Measurements from ENCODE around the gene ANKIB1.

Gene ANKIB1

DNA sequence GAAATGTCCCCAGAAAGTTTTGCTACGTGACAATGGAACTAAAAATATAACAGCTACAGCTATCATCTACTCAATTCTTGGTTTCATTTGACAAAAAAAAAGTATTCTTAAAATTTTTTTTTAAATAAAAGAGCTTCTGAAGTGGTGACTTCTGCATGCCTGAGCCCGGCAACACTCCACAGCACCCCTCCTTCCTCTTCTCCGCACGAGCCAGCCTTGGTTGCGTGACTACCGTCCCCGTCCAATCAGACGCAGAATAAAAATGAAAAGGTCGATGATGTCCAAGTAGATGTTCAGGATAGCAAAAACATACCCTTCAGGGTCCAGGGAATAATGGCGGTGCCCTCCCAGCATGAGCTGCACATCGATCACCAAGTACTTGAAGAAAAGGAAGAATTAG lies 167.0 kb downstream of the ANKIB1 start:
- Histone ChIP-seq H3K4me3 (ENCODE audit: low read length) (no peak overlapping the region), H3K9ac (ENCODE audit: low read depth, low read length) (no peak overlapping the region), H3K27me3 (ENCODE audit: control insufficient read depth, insufficient read depth, low read length) (peaks cover 15% of the 10 kb centered on the region), H3K9me3 (replicated peaks; ENCODE audit: low read length) (no peaks in the 10 kb centered on the region), H3K4me2 (ENCODE audit: low read length) (no peak overlapping the region), H3K4me1 (ENCODE audit: control insufficient read depth, insufficient read depth, low read length) (no peaks in the 10 kb centered on the region), H3K36me3 (ENCODE audit: insufficient read depth, low read length) (no peaks in the 10 kb centered on the region)

DNA sequence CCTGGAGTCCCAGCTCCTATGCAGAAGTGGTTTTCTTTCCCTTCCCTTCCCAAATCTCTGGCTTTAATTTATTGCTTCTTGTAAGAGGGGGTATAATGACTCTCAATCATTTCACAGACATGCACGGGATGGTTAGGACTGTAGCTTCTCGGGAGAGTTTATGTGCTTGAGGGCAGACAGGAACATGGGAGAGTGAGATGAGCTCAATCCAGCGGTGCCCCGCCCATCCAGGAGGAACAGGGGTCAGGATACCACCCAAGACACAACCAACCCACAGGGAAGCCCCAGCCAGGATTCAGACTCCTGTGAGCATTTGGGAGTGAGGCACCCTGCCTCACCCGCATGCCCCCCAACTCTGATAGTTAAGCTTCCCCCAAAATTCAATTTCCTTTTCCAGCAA lies 167.8 kb downstream of the ANKIB1 start:
- H3K36me3 ChIP-seq (ENCODE audit: insufficient read depth, low read length): no peaks in the 10 kb centered on the region
- H3K9ac ChIP-seq (ENCODE audit: low read depth, low read length): no peak overlapping the region
- no peaks in the 10 kb centered on the region for H3K9me3 ChIP-seq (replicated peaks; ENCODE audit: low read length)
- no peaks in the 10 kb centered on the region for H3K4me1 ChIP-seq (ENCODE audit: control insufficient read depth, insufficient read depth, low read length)
- H3K4me3 ChIP-seq (ENCODE audit: low read length): no peak overlapping the region
- no peak overlapping the region for H3K4me2 ChIP-seq (ENCODE audit: low read length)
- H3K27me3 ChIP-seq (ENCODE audit: control insufficient read depth, insufficient read depth, low read length): peaks cover 15% of the 10 kb centered on the region

DNA sequence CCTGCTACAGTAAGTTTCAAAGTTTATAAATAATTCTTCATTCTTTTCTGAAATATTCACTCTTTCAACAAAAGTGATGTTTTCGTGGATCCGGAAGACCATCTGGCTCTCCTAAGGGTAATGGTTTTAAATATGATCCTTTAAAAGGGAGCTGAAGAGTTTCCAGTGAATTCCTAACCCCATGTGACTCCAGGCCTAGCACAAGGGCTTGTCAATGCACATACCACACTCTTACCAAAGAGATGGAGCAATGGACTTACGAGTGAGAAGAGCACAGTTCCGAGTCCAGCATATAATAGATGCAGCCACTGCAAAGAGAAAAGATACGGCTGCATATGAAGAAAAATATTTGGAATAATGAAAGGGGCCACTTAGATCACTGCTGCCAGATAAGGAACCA lies 169.5 kb downstream of the ANKIB1 start:
- Histone ChIP-seq H3K4me2 (ENCODE audit: low read length) (no peak overlapping the region), H3K36me3 (ENCODE audit: insufficient read depth, low read length) (no peaks in the 10 kb centered on the region), H3K9ac (ENCODE audit: low read depth, low read length) (no peak overlapping the region), H3K4me3 (ENCODE audit: low read length) (no peak overlapping the region), H3K9me3 (replicated peaks; ENCODE audit: low read length) (no peaks in the 10 kb centered on the region), H3K4me1 (ENCODE audit: control insufficient read depth, insufficient read depth, low read length) (no peaks in the 10 kb centered on the region), H3K27me3 (ENCODE audit: control insufficient read depth, insufficient read depth, low read length) (peaks cover 15% of the 10 kb centered on the region)

DNA sequence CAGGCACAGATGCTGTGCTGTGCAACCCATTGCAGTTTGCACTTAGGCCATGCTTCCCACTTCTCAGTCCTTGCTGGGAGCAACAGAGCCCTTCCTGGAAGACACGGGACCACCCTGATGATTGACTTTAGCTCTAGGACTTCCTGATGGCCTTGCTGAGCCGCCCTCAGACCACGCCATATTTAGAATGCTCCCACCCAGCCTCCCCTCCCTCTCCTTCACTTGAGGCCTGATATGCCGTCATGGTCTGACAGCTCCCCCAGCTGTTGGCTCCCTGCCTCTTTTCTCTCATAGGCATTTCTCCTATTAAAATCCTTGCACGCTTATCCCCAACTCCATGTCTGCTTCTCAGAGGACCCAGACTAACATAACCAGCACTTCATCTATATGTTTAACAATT lies 172.1 kb downstream of the ANKIB1 start:
- H3K9ac ChIP-seq (ENCODE audit: low read depth, low read length): no peak overlapping the region
- H3K4me2 ChIP-seq (ENCODE audit: low read length): no peak overlapping the region
- no peaks in the 10 kb centered on the region for H3K36me3 ChIP-seq (ENCODE audit: insufficient read depth, low read length)
- peaks cover 15% of the 10 kb centered on the region for H3K27me3 ChIP-seq (ENCODE audit: control insufficient read depth, insufficient read depth, low read length)
- H3K9me3 ChIP-seq (replicated peaks; ENCODE audit: low read length): no peaks in the 10 kb centered on the region
- H3K4me3 ChIP-seq (ENCODE audit: low read length): no peak overlapping the region
- no peaks in the 10 kb centered on the region for H3K4me1 ChIP-seq (ENCODE audit: control insufficient read depth, insufficient read depth, low read length)

DNA sequence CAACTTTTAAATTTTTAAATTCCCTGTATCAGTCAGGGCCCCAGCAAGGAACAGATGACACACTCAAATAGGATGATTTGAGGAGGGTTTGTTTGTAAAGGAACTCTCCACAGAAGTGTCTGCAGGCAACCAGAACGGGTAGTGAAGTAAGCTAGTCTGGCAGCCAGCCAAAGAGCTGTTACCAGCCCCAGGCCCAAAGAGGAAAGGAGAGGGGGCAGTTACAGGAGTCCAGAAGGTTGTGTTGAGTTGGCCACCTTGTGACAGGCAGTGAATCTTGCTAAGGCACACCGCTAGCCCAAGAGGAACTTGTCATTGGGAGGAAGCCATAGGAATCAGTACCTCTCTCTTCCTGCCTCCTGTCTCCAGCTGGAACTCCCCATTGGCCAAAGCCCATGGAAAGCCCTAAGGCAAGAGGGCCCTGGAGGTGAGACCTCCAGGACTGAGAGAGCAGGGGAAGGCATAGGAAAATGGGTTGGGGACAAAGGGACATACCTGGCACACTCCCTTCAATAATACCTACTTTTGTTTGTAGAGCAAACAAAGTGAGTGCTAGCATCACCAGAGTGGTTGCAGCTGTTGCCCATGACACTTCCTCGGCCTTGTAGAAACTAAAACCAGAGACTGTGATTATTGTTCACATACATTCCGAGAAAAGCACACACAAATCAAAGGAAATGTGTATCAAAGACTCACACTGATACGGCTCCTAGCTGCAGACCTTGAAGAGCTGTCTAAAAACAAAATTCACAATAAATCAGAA lies 176.1 kb downstream of the ANKIB1 start:
- Histone ChIP-seq H3K4me3 (ENCODE audit: low read length) (no peak overlapping the region), H3K4me1 (ENCODE audit: control insufficient read depth, insufficient read depth, low read length) (no peaks in the 10 kb centered on the region), H3K27me3 (ENCODE audit: control insufficient read depth, insufficient read depth, low read length) (peaks cover 5% of the 10 kb centered on the region), H3K4me2 (ENCODE audit: low read length) (no peak overlapping the region), H3K36me3 (ENCODE audit: insufficient read depth, low read length) (no peaks in the 10 kb centered on the region), H3K9me3 (replicated peaks; ENCODE audit: low read length) (no peaks in the 10 kb centered on the region), H3K9ac (ENCODE audit: low read depth, low read length) (no peak overlapping the region)

DNA sequence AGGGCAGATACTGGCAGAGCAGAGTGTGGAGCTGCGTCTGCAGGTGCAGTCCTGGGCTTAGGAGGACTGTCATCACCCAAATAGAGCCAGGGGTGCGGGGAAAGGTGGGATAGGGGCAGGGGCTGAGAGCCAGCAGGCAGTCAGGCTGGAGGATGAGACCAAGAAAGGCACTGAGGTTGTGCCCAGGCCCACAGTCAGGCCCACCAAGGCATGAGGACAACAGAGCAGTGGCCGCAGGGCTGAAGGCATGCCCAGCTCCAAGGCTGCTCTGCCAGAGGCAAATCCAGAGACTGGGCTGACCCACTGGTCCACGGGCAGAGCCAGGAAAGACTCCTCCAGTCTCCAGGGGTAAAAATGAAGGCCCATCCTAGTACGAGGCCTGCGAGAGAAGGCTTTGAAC lies 177.2 kb downstream of the ANKIB1 start:
- Histone ChIP-seq H3K4me3 (ENCODE audit: low read length) (no peak overlapping the region), H3K9ac (ENCODE audit: low read depth, low read length) (no peak overlapping the region), H3K36me3 (ENCODE audit: insufficient read depth, low read length) (no peaks in the 10 kb centered on the region), H3K4me2 (ENCODE audit: low read length) (no peak overlapping the region), H3K4me1 (ENCODE audit: control insufficient read depth, insufficient read depth, low read length) (no peaks in the 10 kb centered on the region), H3K27me3 (ENCODE audit: control insufficient read depth, insufficient read depth, low read length) (peaks cover 5% of the 10 kb centered on the region), H3K9me3 (replicated peaks; ENCODE audit: low read length) (no peaks in the 10 kb centered on the region)

DNA sequence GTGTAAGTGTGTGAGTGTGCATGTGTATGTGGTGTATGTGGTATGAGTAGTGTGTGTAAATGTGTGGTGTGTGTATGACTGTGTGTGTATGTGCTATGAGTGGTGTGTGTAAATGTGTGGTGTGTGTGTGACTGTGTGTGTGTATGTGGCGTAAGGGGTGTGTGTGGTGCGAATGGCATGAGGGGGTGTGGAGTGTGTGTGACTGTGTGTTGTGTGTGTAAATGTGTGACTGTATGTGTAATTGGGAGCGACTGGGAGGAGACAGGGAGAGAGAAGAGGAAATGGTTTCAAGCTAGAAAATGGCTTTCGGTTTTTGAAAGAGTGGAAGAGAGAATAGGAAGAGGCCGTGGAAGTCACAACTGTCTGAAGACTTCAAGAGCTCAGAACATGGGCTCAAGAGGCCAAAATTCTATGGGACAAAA lies 177.9 kb downstream of the ANKIB1 start:
- Histone ChIP-seq H3K4me3 (ENCODE audit: low read length) (no peak overlapping the region), H3K9me3 (replicated peaks; ENCODE audit: low read length) (no peaks in the 10 kb centered on the region), H3K27me3 (ENCODE audit: control insufficient read depth, insufficient read depth, low read length) (peaks cover 5% of the 10 kb centered on the region), H3K4me2 (ENCODE audit: low read length) (peak overlapping the region; percentile 98), H3K9ac (ENCODE audit: low read depth, low read length) (no peak overlapping the region), H3K36me3 (ENCODE audit: insufficient read depth, low read length) (no peaks in the 10 kb centered on the region), H3K4me1 (ENCODE audit: control insufficient read depth, insufficient read depth, low read length) (no peaks in the 10 kb centered on the region)

DNA sequence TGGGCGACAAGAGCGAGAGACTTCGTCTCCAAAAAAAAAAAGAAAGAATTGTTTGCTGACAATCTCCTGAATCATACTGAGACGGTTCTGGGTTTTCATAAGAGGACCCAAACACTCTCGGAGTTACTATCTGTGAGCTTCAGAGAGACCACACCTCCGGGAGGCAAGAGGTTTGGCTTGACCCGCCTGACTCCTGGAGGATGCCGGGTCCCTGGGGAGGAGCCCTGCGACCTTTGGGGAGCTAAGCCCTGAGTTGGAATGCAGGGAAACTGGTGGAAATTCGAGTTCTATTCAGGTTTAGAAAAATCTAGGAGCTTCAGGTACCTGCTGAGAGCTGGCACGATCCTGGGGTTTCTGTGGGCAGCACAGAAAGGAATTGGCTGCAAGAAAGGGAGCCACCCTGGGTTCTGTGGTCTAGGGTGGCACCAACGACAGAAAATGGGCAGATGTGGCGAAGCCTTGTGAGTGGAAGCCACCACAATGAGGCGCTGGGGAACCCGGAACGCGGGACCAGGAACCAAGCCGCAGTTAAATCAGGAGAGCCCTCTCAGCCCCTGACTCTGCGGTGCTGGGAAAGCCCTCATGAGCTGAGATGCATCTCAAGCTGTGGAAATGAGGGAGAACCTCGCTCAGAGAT lies 179.7 kb downstream of the ANKIB1 start:
- Histone ChIP-seq H3K9me3 (replicated peaks; ENCODE audit: low read length) (no peaks in the 10 kb centered on the region), H3K36me3 (ENCODE audit: insufficient read depth, low read length) (no peaks in the 10 kb centered on the region), H3K4me1 (ENCODE audit: control insufficient read depth, insufficient read depth, low read length) (no peaks in the 10 kb centered on the region), H3K27me3 (ENCODE audit: control insufficient read depth, insufficient read depth, low read length) (peaks cover 5% of the 10 kb centered on the region), H3K9ac (ENCODE audit: low read depth, low read length) (no peak overlapping the region), H3K4me2 (ENCODE audit: low read length) (no peak overlapping the region), H3K4me3 (ENCODE audit: low read length) (no peak overlapping the region)

DNA sequence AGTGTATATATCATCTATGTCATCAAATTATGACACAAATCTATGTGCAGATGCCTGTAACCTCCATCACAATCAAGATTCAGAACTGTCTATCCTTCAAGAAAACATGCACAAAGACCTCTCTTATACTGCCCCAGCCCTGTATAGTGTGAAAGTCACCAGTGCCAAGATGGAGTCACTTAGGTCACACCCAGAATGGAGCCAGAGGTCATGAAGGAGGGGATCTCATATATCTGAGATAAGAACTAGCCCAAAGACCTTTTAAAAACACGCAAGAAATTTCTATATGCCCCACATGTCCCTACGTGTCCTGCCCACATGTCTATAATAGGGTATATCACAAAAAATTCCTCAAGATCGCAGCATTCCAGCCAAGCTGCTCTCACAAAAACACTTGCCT lies 181.4 kb downstream of the ANKIB1 start:
- Histone ChIP-seq H3K4me3 (ENCODE audit: low read length) (no peak overlapping the region), H3K36me3 (ENCODE audit: insufficient read depth, low read length) (no peaks in the 10 kb centered on the region), H3K9me3 (replicated peaks; ENCODE audit: low read length) (no peaks in the 10 kb centered on the region), H3K4me1 (ENCODE audit: control insufficient read depth, insufficient read depth, low read length) (no peaks in the 10 kb centered on the region), H3K9ac (ENCODE audit: low read depth, low read length) (no peak overlapping the region), H3K27me3 (ENCODE audit: control insufficient read depth, insufficient read depth, low read length) (peaks cover 5% of the 10 kb centered on the region), H3K4me2 (ENCODE audit: low read length) (no peak overlapping the region)

DNA sequence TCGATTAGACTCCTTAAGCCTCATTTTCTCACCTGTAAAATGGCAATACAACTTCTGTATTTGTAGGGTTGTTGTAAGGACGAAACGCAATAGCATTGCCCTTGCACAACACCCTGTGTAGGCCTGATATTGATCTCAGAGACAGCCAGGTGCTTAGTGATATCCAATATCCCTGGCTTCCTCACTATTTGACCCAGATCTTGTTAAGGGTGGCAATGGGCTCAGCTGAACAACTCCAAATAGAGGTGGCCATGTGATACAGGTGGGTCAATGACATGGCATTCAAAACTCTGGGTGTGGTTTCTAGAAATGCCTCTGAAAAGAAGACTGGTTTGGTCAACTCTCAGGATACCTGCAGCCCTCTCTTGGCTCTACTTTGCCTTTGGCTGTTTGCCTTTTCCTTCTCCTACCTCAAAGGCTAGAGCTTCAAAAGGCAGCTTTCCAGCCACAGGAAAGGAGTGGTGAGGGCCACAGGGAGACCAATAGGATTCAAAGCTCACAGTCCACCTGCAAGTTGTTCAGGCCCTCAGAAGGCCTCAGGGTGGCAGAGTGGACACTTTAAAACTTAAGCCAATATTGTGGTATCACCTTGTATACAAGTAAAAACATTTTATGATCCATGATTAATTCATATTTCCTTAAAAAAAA lies 186.6 kb downstream of the ANKIB1 start:
- Histone ChIP-seq H3K27me3 (ENCODE audit: control insufficient read depth, insufficient read depth, low read length) (peaks cover 7% of the 10 kb centered on the region), H3K9me3 (replicated peaks; ENCODE audit: low read length) (no peaks in the 10 kb centered on the region), H3K4me2 (ENCODE audit: low read length) (no peak overlapping the region), H3K9ac (ENCODE audit: low read depth, low read length) (no peak overlapping the region), H3K4me3 (ENCODE audit: low read length) (no peak overlapping the region), H3K36me3 (ENCODE audit: insufficient read depth, low read length) (no peaks in the 10 kb centered on the region), H3K4me1 (ENCODE audit: control insufficient read depth, insufficient read depth, low read length) (no peaks in the 10 kb centered on the region)

DNA sequence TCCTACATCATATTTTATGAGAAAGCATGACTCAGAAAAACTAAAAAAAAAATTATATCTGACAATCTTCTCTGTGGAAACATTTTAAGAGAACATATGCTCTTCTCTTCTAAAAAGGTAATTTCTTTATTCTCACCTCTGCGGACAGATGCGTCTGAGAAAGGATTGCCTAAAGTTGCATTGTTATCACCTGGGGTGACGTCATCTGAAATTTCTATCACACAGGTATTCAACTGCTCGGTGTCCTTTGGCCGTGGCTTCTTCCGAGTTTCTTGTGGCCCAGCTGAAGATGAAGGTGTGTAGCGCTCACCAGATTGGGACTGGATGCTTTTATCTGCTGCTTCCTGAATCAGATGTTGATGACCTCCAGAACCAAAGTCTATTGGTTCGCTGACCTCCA lies 187.2 kb downstream of the ANKIB1 start:
- Histone ChIP-seq H3K9me3 (replicated peaks; ENCODE audit: low read length) (no peaks in the 10 kb centered on the region), H3K4me2 (ENCODE audit: low read length) (no peak overlapping the region), H3K4me3 (ENCODE audit: low read length) (no peak overlapping the region), H3K9ac (ENCODE audit: low read depth, low read length) (no peak overlapping the region), H3K27me3 (ENCODE audit: control insufficient read depth, insufficient read depth, low read length) (peaks cover 8% of the 10 kb centered on the region), H3K36me3 (ENCODE audit: insufficient read depth, low read length) (no peaks in the 10 kb centered on the region), H3K4me1 (ENCODE audit: control insufficient read depth, insufficient read depth, low read length) (no peaks in the 10 kb centered on the region)

Data from skeletal muscle satellite cell (primary cell).